Measurements from ENCODE around the gene DNAI4.
A peak's percentile ranks its signal among the peaks of the same experiment; 100 is the strongest.
"Not testable (repeated sequence)": the region's sequence is repeated elsewhere in the genome, so short reads cannot be mapped to it uniquely, and the experiment has no call there.

DNAI4 gene, protein sequence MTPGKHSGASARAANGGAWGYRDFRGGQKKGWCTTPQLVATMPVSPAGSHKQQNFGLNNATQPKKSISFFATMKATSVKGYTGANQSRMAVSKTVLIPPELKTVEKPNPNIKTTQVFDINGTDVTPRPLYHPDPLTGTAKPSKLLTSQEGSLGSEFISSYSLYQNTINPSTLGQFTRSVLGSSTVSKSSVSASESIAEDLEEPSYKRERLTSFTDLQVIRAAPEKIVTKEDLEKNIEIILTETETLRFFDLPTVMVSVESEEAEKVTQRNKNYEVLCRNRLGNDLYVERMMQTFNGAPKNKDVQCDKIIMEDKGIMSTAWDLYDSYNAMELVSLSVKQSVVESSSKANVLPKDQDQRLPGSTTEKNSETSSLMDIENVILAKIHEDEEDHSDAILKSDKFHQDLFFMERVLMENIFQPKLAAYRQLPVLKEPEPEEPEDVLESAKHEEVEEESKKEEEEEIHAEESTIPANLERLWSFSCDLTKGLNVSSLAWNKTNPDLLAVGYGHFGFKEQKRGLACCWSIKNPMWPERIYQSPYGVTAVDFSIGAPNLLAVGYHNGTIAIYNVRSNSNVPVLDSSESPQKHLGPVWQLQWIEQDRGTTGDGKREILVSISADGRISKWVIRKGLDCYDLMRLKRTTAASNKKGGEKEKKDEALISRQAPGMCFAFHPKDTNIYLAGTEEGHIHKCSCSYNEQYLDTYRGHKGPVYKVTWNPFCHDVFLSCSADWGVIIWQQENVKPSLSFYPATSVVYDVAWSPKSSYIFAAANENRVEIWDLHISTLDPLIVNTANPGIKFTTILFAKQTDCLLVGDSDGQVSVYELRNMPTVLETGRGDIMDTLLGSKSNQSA

GRCh38 chr1:66924756-66925557 lies at the start of gene DNAI4, which contains the start of gene MIER1:
Gene DNAI4 (minus strand): TSS chr1:66924856. CDS start chr1:66924831, 25 bp downstream.
Gene MIER1 (plus strand): TSS chr1:66924990. CDS start chr1:66925029, 39 bp downstream.
- peak; percentile 89 for DNase-seq

GRCh38 chr1:66968574-66968973 lies 43.9 kb upstream of the DNAI4 start:
- no peak for DNase-seq

DNA sequence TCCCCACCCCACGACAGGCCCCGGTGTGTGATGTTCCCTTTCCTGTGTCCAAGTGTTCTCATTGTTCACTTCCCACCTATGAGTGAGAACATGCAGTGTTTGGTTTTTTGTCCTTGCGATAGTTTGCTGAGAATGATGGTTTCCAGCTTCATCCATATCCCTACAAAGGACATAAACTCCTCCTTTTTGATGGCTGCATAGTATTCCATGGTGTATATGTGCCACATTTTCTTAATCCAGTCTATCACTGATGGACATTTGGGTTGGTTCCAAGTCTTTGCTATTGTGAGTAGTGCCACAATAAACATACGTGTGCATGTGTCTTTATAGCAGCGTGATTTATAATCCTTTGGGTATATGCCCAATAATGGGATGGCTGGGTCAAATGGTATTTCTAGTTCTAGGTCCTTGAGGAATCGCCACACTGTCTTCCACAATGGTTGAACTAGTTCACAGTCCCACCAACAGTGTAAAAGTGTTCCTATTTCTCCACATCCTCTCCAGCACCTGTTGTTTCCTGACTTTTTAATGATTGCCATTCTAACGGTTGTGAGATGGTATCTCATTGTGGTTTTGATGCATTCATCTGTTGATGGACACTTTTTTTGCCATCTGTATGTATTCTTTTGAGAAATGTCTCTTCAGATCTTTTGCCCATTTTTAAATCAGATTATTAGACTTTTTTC lies 41.7 kb upstream of the DNAI4 start:
- not testable (repeated sequence) for DNase-seq

GRCh38 chr1:66957938-66958337 lies 33.3 kb upstream of the DNAI4 start:
- no peak for DNase-seq

DNA sequence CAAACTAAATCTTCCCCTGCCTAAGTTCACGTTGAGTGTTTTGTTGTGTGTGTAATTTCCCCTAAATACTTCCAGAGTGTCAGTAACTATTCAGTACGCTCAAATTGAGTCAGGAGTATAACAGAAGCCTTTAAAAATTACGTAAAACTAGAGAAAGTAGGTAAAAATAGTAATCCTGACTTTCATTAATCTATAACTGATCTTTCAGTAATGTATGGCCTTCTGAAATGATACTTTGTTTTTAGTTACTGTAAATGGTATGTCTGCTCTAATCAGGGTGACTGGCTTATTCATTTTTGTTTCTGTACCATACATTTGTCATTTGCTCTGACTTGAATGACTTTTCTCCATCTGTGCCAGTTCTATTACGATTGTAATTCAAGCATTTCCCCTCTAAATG lies 29.6 kb upstream of the DNAI4 start:
- DNase-seq, result no peak

- DNase-seq, result no peak
Observed at GRCh38 chr1:66951513-66951912, 26.9 kb upstream of the DNAI4 start.

DNA sequence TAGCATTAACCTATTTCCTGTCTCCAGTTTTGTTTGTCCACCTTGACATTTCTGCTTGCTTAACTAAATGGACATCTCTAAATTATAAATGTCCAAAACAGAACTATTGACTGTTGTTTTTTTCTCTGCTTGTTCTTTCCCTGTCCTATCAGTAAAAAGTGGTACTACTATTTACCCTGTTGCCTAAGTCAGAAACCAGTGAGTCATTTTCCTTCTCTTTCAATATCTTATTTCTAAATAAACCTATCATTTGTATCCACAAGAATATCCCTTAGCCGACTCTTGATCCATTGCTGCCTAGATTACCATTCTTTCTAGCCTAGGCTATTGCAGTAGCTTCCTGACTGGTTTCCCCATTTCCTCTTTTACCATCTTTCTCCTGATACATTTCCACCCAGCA lies 22.6 kb upstream of the DNAI4 start:
- no peak for DNase-seq

- DNase-seq, result no peak
Observed at GRCh38 chr1:66945316-66945715, 20.7 kb upstream of the DNAI4 start.

- DNase-seq, result no peak
Observed at GRCh38 chr1:66944330-66945274, 19.9 kb upstream of the DNAI4 start.

DNA sequence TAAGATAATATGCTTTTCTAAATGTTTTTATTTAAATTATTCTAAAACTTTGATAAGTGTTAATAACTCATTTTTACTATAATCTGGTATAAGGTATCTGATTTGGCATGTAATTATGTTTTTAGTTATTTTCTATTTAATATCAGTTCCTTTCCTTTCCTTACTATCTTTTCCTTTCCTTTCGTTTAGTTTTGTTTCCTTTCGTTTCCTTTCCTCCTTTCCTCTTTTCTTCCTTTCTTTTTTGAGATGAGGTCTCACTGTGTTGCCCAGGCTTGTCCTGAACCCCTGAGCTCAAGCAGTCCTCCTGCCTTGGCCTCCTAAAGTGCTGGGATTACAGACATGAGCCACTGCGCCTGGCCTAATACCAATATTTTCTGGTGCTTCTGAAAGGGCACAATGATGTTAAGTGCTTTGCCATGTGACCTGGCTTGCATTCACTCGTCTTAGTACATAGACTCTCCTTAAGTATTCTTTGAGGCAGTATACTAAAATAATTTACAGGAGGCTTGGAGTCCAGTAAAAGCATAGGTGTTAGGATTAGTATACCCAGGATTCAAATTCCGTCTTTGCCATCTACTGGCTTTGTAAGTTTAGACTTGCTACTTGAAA lies 18.8 kb upstream of the DNAI4 start:
- no peak for DNase-seq

- no peak for DNase-seq
Observed at GRCh38 chr1:66940981-66941380, 16.3 kb upstream of the DNAI4 start.

DNA sequence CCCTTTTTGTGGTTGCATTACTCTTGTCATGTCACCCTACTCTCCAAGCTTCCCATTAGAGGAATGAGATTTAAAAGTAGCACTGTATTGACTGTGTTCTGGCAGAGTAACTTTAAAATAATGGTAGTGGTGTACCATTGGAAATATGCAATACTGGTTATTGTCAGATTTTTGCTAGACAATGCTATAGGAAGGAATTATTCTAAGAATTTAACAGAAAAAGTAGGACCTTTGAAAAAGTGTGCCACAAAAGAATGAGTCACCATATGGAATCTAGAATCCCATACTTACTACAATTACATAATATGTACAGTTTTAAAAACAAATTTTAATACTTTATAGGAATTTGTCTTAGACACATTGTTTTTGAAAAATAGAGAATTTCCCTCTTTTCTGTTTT lies 14.0 kb upstream of the DNAI4 start:
- DNase-seq, result no peak

GRCh38 chr1:66937529-66938234 lies 13.0 kb upstream of the DNAI4 start:
- DNase-seq, result no peak

GRCh38 chr1:66933887-66934700 lies 9.4 kb upstream of the DNAI4 start:
- no peak for DNase-seq

DNA sequence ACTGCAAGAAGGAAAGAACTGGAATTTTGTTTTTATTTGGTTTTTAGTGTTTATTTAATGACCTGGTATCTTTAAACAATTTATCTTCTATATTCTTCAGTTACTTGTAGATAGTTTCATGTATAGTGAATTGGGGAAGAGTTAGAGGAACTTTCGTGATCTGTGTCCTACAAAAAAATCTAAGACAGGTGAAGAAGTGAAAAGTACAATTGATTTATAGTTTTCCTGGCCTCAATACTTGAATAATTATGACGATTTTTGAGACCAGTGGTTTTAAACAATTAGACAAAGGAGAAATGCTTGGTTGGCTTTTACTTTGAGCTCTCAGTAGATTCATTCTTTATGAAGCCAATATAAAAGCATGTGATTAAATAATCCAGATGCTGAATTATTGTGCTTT lies 7.6 kb upstream of the DNAI4 start:
- DNase-seq, result no peak

- no peak for DNase-seq
Observed at GRCh38 chr1:66931590-66931989, 6.9 kb upstream of the DNAI4 start.

DNA sequence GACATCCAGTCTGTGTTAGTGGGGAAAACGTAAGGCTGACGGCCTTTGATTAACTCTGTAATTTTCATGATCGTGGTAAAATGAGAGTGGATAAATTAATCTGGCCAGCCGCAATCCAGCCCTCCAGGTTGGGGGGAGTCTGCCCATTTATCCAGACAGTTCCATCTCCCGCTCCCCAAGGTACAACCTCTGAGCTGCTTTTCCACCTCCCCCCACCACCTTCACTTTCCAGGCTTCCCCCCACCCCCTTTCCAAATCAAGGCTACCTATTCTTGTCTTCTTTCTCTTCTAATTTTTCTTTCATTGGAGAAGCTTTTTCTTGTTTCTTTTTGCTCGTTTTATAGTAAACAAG lies 6.1 kb upstream of the DNAI4 start:
- no peak for DNase-seq

- DNase-seq, result peak; percentile 60
Observed at GRCh38 chr1:66929999-66930822, 5.6 kb upstream of the DNAI4 start.

DNA sequence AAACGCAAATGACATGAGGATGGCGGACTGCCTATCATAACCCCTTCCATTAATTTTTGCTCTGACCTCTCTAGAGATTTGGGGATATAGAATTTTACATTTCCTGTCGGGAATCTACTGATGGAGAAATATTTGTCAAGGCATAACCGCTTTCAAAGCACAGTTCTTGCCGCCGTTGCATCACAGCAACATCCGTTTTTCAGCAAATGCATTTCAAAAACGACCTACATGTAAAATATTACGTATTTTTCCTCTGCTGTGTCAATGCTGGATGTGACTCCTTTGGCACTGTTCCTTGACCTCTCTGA lies 5.0 kb upstream of the DNAI4 start:
- no peak for DNase-seq

Measured in NCI-H1436 treated with DMSO at 0.1 percent for 48 hours (cell line).